ENCODE data around the gene ART5.

- no peak for TF ChIP-seq RFX5 (IDR thresholded peaks at IDR 0.05; ENCODE audit: low read depth, low read length)
- no peak for TF ChIP-seq CTCF (conservative IDR thresholded peaks at IDR 0.05; ENCODE audit: low read depth, low read length)
- TF ChIP-seq RAD21 (IDR thresholded peaks at IDR 0.05; ENCODE audit: low read length), result no peak
- TF ChIP-seq POLR2A (IDR thresholded peaks at IDR 0.05; ENCODE audit: low read depth, low read length), result no peak
- no peak for TF ChIP-seq BHLHE40 (IDR thresholded peaks at IDR 0.05; ENCODE audit: low read depth, low read length)
- no peak for TF ChIP-seq MAFK (IDR thresholded peaks at IDR 0.05; ENCODE audit: low read depth, low read length)
- no peak for TF ChIP-seq CEBPB (IDR thresholded peaks at IDR 0.05; ENCODE audit: low read depth, low read length)
- no peak for TF ChIP-seq FOS (IDR thresholded peaks at IDR 0.05; ENCODE audit: low read depth, low read length)
- no peak for TF ChIP-seq USF2 (IDR thresholded peaks at IDR 0.05; ENCODE audit: low read depth, low read length)
- TF ChIP-seq MXI1 (IDR thresholded peaks at IDR 0.05; ENCODE audit: borderline replicate concordance, low read depth, low read length), result no peak
- no peak for TF ChIP-seq NFE2L2 (IDR thresholded peaks at IDR 0.05; ENCODE audit: low read depth, low read length)
Measured at GRCh38 chr11:3664032-3664630, 22.3 kb upstream of the ART5 start.
